Tibial nerve (tissue), 4 donors: ENCODE results near the gene AP3B1. TPM values are rescaled to one million over a fixed set of nuclear protein-coding genes. Genes with fewer than 3 reads are reported as not detected.
A peak's percentile ranks its signal among the peaks of the same experiment; 100 is the strongest.

ENCODE experiments used
- DNase-seq, 2 donors: peaks; one replicate each; pipeline ENCODE4 v3.0.0-alpha.2; 2019; ENCODE audit warnings: low spot score in 2 of 2
- H3K27ac ChIP-seq, 4 donors: fragments of 200-600 bp; sonication (generic) in 3 of 4; one replicate each; pipeline ENCODE4 v1.5.1; 2017 to 2019; ENCODE audit warnings: mild to moderate bottlenecking in 1 of 4
- H3K27me3 ChIP-seq, 2 donors: fragments of 200-600 bp; sonication (generic) in 1 of 2; one replicate each; pipeline versions ENCODE4 v1.5.1 to v1.6.0; 2017 to 2019
- H3K36me3 ChIP-seq, 3 donors: fragments of 200-600 bp; sonication (generic); one replicate each; pipeline ENCODE4 v1.5.1; 2018 to 2019
- H3K4me1 ChIP-seq, 4 donors: fragments of 200-600 bp; sonication (generic) in 3 of 4; one replicate each; pipeline ENCODE4 v1.5.1; 2017 to 2019
- H3K4me3 ChIP-seq, 4 donors: fragments of 200-600 bp; sonication (generic) in 3 of 4; one replicate each; pipeline ENCODE4 v1.5.1; 2017 to 2019; ENCODE audit warnings: mild to moderate bottlenecking in 1 of 4, moderate library complexity in 1 of 4
- H3K9me3 ChIP-seq, 4 donors: fragments of 200-600 bp; sonication (generic) in 3 of 4; one replicate each; pipeline ENCODE4 v1.5.1; 2017 to 2019
- EP300 ChIP-seq, 2 donors: sonication (generic); formaldehyde crosslinking; IDR thresholded peaks; one replicate each; pipeline ENCODE4 v1.6.1; 2017; ENCODE audit warnings: antibody characterized with exemption in 2 of 2, mild to moderate bottlenecking in 1 of 2
- POLR2A ChIP-seq, 2 donors: fragments of 450-650 bp; IDR thresholded peaks; one replicate each; pipeline ENCODE4 v1.6.1; 2017; ENCODE audit warnings: antibody characterized with exemption in 2 of 2, mild to moderate bottlenecking in 2 of 2, moderate library complexity in 2 of 2
- WGBS, 2 donors: methylation state at CpG; one replicate each; pipeline ENCODE4 v1.1.5; 2018; 5-methylcytosine and 5-hydroxymethylcytosine counted together
- total RNA-seq, 4 donors: library from RNA; depleted of rRNA; stranded (reverse); fragments of >200 nt; gene quantifications; one replicate each; pipeline ENCODE4 v1.1.0, GENCODE V29; 2016
- TF ChIP-seq, protein P1 (sequence below), 5 experiments: fragments of 200-600 bp in 3 of 5; fragments of 450-650 bp in 2 of 5; sonication (generic) in 3 of 5; IDR thresholded peaks; one replicate each; pipeline ENCODE4 v1.5.1; 2016 to 2019; ENCODE audit warnings: antibody characterized with exemption in 5 of 5, mild to moderate bottlenecking in 3 of 5, moderate library complexity in 2 of 5

Gene AP3B1
- total RNA-seq, 4 donors from 2014 or later = 23.1 to 51.0 (median 44.2) TPM

DNA sequence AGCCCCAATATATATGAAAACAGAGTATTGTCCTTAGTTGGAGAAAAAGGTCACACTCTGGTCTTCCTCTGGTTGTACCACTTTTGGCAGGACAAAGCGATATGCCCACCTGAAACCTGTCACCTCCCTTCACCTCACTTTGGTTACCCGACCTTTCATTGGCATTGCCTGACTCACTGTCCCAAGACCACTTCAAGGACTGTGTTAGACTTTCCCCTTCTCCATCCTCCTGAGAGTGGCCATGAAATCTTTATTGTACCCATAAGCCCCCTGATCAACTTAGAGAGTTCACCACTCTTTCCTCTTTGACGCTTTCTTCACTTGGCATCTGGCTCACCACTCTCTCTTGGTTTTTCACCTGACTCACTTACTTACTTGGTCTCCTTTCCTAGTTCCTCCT is 32.4 kb upstream of the AP3B1 start:
- no peaks in the 10 kb centered on the region for H3K36me3 ChIP-seq
- H3K9me3 ChIP-seq = no peaks in the 10 kb centered on the region
- H3K4me3 ChIP-seq = no peak overlapping the region
- no peak overlapping the region for H3K27ac ChIP-seq
- no peak for DNase-seq
- H3K4me1 ChIP-seq = no peaks in the 10 kb centered on the region
- WGBS, 2 donors = 96 to 97% methylated on average over 3 of the region's 3 CpGs
- TF ChIP-seq POLR2A (IDR thresholded peaks at IDR 0.05) (no peak), EP300 (IDR thresholded peaks at IDR 0.05) (no peak)
- TF ChIP-seq, protein P1, sequence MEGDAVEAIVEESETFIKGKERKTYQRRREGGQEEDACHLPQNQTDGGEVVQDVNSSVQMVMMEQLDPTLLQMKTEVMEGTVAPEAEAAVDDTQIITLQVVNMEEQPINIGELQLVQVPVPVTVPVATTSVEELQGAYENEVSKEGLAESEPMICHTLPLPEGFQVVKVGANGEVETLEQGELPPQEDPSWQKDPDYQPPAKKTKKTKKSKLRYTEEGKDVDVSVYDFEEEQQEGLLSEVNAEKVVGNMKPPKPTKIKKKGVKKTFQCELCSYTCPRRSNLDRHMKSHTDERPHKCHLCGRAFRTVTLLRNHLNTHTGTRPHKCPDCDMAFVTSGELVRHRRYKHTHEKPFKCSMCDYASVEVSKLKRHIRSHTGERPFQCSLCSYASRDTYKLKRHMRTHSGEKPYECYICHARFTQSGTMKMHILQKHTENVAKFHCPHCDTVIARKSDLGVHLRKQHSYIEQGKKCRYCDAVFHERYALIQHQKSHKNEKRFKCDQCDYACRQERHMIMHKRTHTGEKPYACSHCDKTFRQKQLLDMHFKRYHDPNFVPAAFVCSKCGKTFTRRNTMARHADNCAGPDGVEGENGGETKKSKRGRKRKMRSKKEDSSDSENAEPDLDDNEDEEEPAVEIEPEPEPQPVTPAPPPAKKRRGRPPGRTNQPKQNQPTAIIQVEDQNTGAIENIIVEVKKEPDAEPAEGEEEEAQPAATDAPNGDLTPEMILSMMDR (IDR thresholded peaks at IDR 0.05) = no peak
- H3K27me3 ChIP-seq = no peaks in the 10 kb centered on the region

DNA sequence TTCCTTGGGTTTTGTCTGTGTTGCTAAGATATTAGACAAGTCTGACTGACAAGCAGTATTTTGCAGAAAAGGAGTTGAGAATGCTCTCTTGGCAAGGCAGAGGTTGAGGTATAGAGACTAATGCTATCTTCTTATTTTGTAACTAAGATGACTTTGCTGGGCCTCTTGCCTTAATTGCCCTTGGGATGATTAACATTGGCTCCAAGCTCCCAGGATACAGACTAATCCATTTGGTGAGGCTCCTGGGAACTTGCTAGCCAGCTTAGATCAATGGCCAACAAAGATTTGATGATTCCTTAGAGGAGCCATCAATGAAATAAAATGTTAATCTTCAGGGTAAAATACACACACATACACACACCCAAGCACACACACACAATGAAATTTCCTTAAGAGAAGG is 28.7 kb upstream of the AP3B1 start:
- TF ChIP-seq EP300 (IDR thresholded peaks at IDR 0.05) = no peak
- TF ChIP-seq, protein P1 (IDR thresholded peaks at IDR 0.05) = no peak
- TF ChIP-seq POLR2A (IDR thresholded peaks at IDR 0.05) = no peak

DNA sequence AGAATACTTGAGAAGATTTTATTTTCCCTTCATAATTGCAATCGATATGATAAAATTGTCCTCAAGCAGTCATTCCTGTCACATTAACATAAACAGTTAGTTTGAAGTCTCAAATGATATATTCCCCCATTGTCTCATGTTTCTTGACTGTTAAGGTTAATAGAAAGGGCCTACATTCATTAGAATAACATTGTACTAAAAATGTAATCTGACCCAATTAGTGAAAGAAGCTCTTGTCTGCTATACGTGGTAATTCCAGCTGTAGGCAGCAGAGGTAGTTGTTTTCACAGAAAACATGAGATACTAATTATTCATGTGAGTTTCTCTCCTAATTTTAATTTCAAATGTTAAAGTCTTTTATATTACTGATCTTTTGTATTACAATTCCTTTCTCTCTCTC is 25.9 kb upstream of the AP3B1 start:
- Histone ChIP-seq H3K4me1 (no peaks in the 10 kb centered on the region), H3K4me3 (no peak overlapping the region), H3K9me3 (no peaks in the 10 kb centered on the region), H3K27me3 (no peaks in the 10 kb centered on the region), H3K27ac (no peak overlapping the region), H3K36me3 (no peaks in the 10 kb centered on the region)
- peak in 1 of 2 donors; percentile 9 for DNase-seq
- TF ChIP-seq, protein P1 (IDR thresholded peaks at IDR 0.05) = peak in 3 of 5 experiments; percentile 25 to 50 (median 43)
- no peak for TF ChIP-seq POLR2A (IDR thresholded peaks at IDR 0.05)
- 33 to 38% methylated on average over 2 of the region's 2 CpGs for WGBS, 2 donors

More for the DNA sequence above, 28.7 kb upstream of the AP3B1 start:
- no peak overlapping the region for H3K27ac ChIP-seq
- H3K4me1 ChIP-seq = no peaks in the 10 kb centered on the region
- DNase-seq = no peak
- H3K36me3 ChIP-seq = no peaks in the 10 kb centered on the region
- no peaks in the 10 kb centered on the region for H3K9me3 ChIP-seq
- H3K27me3 ChIP-seq = no peaks in the 10 kb centered on the region
- H3K4me3 ChIP-seq = no peak overlapping the region

DNA sequence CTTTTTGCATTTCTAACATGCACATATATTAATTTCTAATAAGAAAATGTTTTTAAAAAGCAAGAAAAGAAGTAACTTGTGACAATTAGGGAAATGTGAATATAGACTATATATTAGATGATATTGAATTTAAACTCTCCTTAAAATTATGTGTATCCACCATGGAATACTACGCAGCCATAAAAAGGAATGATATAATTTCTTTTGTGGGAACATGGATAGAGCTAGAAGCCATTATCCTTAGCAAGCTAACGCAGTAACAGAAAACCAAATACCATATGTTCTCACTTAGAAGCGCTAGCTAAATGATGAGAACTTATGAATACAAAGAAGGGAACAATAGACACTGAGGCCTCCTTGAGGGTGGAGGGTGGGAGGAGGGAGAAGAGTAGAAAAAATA is 23.8 kb upstream of the AP3B1 start:
- no peaks in the 10 kb centered on the region for H3K36me3 ChIP-seq
- WGBS, 2 donors = 89 to 90% methylated on average over 3 of the region's 3 CpGs
- H3K4me3 ChIP-seq = no peak overlapping the region
- H3K9me3 ChIP-seq = no peaks in the 10 kb centered on the region
- no peaks in the 10 kb centered on the region for H3K4me1 ChIP-seq
- no peak for DNase-seq
- TF ChIP-seq POLR2A (IDR thresholded peaks at IDR 0.05) = no peak
- TF ChIP-seq, protein P1 (IDR thresholded peaks at IDR 0.05) = no peak
- TF ChIP-seq EP300 (IDR thresholded peaks at IDR 0.05) = no peak
- no peak overlapping the region for H3K27ac ChIP-seq
- H3K27me3 ChIP-seq = no peaks in the 10 kb centered on the region

DNA sequence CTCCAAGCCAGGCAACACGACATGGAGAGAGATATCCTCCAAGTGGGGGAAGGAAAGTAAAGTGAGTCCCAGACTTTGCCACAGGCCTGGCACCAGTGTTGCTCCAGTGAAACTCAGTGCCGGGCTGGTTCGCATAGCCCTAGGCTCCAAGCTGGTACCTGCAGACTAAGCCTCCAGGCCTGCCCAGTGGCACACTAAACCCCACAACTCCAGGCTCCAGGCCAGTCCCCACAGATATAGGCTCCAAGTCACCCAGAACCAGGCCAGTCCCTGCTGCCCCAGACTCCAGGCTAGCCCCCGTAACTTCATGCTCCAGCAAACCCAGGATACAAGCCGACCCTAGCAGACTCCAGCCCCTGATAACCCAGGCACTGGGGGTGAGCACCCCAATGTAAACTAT is 23.0 kb upstream of the AP3B1 start:
- H3K36me3 ChIP-seq = no peaks in the 10 kb centered on the region
- WGBS, 2 donors = 63 to 89% methylated on average over 1 to 5 of the region's 5 CpGs
- H3K27me3 ChIP-seq = no peaks in the 10 kb centered on the region
- DNase-seq = no peak
- no peaks in the 10 kb centered on the region for H3K4me1 ChIP-seq
- H3K9me3 ChIP-seq = no peaks in the 10 kb centered on the region
- H3K4me3 ChIP-seq = no peak overlapping the region
- no peak overlapping the region for H3K27ac ChIP-seq
- TF ChIP-seq, protein P1 (IDR thresholded peaks at IDR 0.05) = no peak
- no peak for TF ChIP-seq EP300 (IDR thresholded peaks at IDR 0.05)
- TF ChIP-seq POLR2A (IDR thresholded peaks at IDR 0.05) = no peak
